GM12891 (cell line): ENCODE measurements around the gene CRYBA1.

Experiments used
- PAX5 ChIP-seq: IDR thresholded peaks from 2 replicates; pipeline ENCODE4 v1.6.1; 2011; ENCODE audit warnings: low read length, moderate library complexity, mild to moderate bottlenecking; ENCODE audit not compliant: insufficient read depth, severe bottlenecking
- POLR2A ChIP-seq: IDR thresholded peaks from 2 replicates; pipeline ENCODE4 v1.6.1; 2011; ENCODE audit warnings: low read depth, low read length, control low read depth
- TAF1 ChIP-seq: IDR thresholded peaks from 2 replicates; pipeline ENCODE4 v1.6.1; 2011; ENCODE audit warnings: low read depth, low read length, control low read depth

GRCh38 chr17:29197516-29198272, 49.0 kb upstream of the CRYBA1 start:
- TF ChIP-seq POLR2A (no peak), PAX5 (no peak), TAF1 (no peak)
